Esophagus squamous epithelium (tissue), 4 donors: ENCODE data around the gene IPO8.

Source experiments
- POLR2A ChIP-seq, 4 donors: fragments of 450-650 bp; IDR thresholded peaks; one replicate each; pipeline ENCODE4 v1.6.1; 2017; ENCODE audit warnings: antibody characterized with exemption in 4 of 4, mild to moderate bottlenecking in 4 of 4, moderate library complexity in 3 of 4
- TF ChIP-seq, protein P1 (sequence below), 6 experiments: fragments of 450-650 bp in 4 of 6; fragments of 200-600 bp in 2 of 6; sonication (generic) in 2 of 6; IDR thresholded peaks; one replicate each; pipeline ENCODE4 v1.5.1; 2016 to 2019; ENCODE audit warnings: antibody characterized with exemption in 6 of 6, mild to moderate bottlenecking in 4 of 6, moderate library complexity in 4 of 6

GRCh38 chr12:30614031-30614430 lies 81.6 kb downstream of the IPO8 start:
- TF ChIP-seq, protein P1, sequence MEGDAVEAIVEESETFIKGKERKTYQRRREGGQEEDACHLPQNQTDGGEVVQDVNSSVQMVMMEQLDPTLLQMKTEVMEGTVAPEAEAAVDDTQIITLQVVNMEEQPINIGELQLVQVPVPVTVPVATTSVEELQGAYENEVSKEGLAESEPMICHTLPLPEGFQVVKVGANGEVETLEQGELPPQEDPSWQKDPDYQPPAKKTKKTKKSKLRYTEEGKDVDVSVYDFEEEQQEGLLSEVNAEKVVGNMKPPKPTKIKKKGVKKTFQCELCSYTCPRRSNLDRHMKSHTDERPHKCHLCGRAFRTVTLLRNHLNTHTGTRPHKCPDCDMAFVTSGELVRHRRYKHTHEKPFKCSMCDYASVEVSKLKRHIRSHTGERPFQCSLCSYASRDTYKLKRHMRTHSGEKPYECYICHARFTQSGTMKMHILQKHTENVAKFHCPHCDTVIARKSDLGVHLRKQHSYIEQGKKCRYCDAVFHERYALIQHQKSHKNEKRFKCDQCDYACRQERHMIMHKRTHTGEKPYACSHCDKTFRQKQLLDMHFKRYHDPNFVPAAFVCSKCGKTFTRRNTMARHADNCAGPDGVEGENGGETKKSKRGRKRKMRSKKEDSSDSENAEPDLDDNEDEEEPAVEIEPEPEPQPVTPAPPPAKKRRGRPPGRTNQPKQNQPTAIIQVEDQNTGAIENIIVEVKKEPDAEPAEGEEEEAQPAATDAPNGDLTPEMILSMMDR (IDR thresholded peaks at IDR 0.05): no peak
- no peak for TF ChIP-seq POLR2A (IDR thresholded peaks at IDR 0.05)
